VCaP (cell line): Measurements from ENCODE around the gene UROC1.

Source experiments
- H3K27ac ChIP-seq: fragments of 450-650 bp; 2 replicates; pipeline ENCODE4 v1.5.1; 2017
- TF ChIP-seq, protein P1 (sequence below): fragments of 450-650 bp; conservative IDR thresholded peaks from 2 replicates; pipeline ENCODE4 v1.5.1; 2017; ENCODE audit warnings: mild to moderate bottlenecking, moderate library complexity

Gene UROC1

GRCh38 chr3:126475413-126476114 is 42.0 kb downstream of the UROC1 start, which contains the start of gene ZXDC:
TSS of gene ZXDC (minus strand) at chr3:126475891. CDS start at chr3:126475865, 26 bp downstream.
- H3K27ac ChIP-seq = peak within 1 kb of the TSS; percentile 97
- TF ChIP-seq, protein P1, sequence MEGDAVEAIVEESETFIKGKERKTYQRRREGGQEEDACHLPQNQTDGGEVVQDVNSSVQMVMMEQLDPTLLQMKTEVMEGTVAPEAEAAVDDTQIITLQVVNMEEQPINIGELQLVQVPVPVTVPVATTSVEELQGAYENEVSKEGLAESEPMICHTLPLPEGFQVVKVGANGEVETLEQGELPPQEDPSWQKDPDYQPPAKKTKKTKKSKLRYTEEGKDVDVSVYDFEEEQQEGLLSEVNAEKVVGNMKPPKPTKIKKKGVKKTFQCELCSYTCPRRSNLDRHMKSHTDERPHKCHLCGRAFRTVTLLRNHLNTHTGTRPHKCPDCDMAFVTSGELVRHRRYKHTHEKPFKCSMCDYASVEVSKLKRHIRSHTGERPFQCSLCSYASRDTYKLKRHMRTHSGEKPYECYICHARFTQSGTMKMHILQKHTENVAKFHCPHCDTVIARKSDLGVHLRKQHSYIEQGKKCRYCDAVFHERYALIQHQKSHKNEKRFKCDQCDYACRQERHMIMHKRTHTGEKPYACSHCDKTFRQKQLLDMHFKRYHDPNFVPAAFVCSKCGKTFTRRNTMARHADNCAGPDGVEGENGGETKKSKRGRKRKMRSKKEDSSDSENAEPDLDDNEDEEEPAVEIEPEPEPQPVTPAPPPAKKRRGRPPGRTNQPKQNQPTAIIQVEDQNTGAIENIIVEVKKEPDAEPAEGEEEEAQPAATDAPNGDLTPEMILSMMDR = peak; percentile 73

GRCh38 chr3:126474498-126475412 is 42.8 kb downstream of the UROC1 start:
- TF ChIP-seq, protein P1 = no peak
- H3K27ac ChIP-seq = peak overlapping the region; percentile 97

DNA sequence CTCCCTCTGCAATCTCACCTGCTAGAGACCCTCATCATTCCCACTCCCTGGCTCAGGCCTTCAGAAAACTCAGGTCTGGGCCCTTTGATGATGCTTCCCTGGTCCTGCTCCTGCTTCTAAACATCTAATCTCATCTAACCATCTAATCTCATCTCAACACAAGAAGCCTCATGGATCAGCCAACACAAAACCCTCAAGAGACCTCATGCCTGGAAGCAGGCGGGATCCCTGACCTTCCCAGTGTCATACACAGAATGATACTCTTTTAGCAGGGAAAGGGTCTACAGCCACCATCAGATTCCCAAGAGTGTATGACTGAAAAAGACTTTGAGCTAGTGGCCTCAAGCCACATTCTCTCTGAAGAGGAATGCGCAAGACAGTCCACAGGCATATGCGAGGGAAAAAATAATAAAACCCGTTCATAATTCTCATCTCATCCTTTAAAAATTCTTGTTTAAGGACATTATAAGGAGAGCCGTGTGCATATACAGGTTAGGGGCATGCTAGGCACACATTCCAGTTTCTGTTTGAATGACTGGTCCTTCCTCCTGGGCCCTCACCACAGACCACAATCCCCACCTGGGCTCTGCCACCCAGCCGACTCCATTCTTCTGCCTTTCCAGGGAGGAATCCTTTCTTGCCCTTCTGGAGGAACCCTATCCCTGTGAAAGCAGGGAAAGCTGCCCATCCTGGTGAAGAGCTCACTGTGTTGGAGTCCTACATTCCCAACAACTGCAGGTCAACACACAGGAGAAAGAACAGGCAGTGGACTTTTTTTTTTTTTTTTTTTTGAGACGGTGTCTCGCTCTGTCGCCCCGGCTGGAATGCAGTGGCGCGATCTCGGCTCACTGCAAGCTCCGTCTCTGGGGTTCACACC is 44.0 kb downstream of the UROC1 start:
- TF ChIP-seq, protein P1 = no peak
- peak overlapping the region; percentile 97 for H3K27ac ChIP-seq

GRCh38 chr3:126472277-126473006 is 45.1 kb downstream of the UROC1 start:
- TF ChIP-seq, protein P1 = peak; percentile 24
- H3K27ac ChIP-seq = peak overlapping the region; percentile 97

DNA sequence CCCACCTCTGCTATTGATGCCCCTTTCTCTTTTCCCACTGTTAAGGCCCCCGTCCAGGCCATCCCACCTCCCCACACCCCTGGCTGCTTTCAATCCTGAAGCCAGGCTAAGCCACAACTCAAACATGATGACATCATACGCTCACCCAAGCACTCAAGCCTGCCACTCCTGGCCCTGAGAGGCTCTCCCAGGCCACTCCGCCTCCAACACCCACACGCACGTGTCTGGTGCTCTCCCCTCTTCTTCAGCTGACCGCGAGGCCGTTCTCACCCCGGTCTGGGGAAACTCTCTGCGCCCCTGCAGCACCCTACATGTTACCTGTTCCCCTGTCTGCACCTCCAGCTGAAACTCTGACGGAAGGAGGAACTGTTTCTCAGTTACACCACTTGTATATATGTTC is 48.1 kb downstream of the UROC1 start:
- TF ChIP-seq, protein P1 = no peak
- H3K27ac ChIP-seq = no peak overlapping the region

DNA sequence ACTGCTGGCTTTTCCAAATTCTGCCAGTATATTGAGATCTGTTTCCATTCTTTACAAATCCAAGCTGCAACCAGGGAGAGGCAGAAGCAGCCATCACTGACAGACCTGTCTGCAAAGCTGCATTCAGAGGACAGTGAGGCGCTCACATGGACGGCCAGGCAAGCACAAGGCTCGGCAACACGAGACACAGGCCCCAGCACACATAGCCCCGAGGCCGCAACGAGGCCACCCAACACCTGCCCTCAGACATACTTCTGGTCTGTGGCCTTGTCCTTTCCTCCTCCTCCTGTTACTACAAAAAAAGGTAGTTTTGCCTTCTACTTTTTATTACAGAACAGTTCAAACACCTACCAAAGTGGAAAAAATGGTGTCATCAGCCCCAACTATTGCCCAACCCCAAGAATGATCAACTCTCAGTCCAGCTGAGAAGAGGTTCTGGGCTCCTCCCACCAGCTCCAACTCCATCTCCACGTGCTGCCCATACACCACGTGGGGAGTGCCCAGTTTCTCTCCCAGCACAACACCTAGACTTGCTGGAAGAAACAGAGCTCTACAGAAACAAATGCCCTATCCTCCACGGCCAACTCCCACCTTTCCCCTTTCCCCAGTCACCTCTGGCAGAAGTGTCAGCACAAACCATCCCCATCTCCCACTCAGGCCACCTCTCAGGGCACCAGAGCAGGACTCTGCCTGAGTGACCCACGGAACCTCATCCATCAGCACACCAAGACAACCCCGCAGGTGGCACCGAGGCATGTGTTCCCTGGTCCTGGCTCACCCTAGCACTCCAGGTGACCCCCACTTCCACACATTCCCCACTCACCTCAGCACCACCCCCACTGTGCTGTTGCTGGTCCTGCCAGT is 49.3 kb downstream of the UROC1 start:
- TF ChIP-seq, protein P1 = no peak
- no peak overlapping the region for H3K27ac ChIP-seq
